GM19452 (cell line): ENCODE measurements around the gene WNT3A.

Experiments used
- ATAC-seq: cut with Tn5 transposase; IDR thresholded peaks from one replicate; pipeline ENCODE4 v1.9.1; 2021; ENCODE audit not compliant: unreplicated experiment

The WNT3A gene

GRCh38 chr1:228097333-228098081 lies 90.7 kb downstream of the WNT3A start:
- no peak for ATAC-seq

DNA sequence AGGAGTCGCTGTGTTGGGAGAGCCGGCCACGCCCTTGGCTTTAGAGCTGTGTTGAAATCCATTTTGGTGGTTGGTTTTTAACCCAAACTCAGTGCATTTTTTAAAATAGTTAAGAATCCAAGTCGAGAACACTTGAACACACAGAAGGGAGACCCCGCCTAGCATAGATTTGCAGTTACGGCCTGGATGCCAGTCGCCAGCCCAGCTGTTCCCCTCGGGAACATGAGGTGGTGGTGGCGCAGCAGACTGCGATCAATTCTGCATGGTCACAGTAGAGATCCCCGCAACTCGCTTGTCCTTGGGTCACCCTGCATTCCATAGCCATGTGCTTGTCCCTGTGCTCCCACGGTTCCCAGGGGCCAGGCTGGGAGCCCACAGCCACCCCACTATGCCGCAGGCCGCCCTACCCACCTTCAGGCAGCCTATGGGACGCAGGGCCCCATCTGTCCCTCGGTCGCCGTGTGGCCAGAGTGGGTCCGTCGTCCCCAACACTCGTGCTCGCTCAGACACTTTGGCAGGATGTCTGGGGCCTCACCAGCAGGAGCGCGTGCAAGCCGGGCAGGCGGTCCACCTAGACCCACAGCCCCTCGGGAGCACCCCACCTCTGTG lies 91.6 kb downstream of the WNT3A start:
- ATAC-seq: no peak

DNA sequence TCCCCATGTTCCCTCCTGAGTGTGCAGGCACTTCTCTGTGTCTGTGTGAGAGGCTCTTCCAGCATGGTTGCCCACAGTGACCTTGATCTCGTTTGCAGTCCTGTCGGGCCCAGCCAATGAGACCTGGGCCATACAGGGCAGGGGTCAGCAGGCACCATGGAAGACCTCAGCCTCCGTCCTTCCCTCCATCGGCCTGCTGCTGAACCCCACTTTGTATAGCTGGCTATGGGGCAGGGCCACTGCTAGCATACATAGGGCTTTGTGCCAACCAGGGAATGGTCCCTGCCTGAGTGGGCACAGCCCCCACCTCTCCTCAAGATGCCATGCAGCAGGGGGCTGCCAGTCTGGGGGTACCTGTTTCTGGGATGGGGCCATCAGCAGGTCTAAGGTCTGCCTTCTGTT lies 92.5 kb downstream of the WNT3A start:
- ATAC-seq: no peak

DNA sequence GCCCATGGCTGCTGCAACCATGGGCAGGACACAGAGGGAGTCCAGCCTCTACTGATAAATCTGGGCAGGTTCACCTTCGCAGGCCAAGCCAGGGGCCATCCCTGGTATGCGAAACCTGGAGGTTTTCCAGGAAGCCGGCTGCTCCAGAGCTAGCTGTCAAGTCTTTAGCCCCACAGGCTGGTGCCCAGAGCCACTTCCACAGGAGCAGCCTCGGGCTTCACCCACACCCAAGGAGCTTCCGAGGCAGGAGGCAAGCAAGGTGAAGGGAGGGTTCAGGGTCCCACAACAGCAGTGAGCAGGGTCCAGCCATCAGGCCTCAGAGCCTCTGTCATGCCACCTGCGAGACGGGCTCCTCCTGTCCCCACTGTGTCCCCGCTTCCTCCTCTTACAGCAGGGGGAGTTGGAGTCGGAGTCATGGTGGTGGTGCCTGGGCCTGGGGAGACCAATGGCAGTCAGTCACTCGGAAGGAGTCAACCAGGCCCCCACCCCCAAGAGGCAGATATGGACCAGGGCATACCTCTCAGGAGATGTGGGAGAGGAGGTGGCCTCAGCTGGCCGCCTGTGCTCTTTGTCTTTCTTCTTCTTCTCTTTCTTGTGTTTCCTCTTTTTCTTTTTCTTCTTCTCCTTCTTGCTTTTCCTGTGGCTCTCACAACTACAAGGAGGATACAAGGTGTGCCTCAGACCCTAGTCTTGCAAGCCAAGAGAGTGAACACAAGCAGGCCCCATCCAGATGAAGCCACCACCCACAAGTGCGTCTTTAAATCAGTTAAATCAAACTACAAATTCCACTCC lies 94.2 kb downstream of the WNT3A start:
- ATAC-seq: no peak

- ATAC-seq: no peak
Observed at GRCh38 chr1:228101614-228101993, 94.8 kb downstream of the WNT3A start.

DNA sequence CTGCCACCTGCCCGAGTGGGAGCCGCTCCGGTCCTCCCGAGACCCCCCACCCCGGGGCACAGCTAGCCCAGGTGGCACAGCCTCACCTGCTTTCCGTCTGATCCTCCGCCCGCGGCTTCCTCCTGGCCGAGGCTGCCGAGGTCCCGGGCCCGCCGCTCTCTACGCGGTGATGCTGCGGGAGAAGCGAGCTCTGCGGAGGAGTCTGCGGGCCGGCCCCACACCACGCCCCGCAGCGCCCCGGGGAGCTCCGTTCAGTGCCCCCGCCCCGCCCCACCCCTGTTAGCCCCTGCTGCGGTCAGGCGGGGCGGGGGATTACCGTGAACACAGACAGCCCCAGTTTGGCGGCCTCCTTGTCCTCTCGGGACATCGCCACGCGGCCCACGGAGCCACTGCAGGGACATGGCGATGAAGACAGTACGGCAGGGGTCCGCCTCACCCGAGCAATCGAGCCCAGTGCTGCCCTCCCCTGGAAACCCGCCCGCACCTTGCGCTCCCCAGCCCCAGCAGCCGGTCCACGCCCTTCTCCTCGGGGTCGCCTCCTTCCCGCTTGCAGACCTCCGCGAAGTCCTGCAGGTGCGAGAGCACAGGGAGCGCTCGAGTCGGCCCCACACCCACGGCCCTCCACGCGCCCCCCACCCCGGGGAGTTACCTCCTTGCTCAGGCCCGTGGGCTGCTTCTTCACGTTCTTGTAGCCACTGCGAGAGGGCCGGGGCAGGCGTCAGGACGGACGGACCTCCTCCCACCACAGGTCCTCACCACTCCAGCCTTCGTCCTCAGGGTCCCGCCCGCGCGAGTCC lies 95.4 kb downstream of the WNT3A start:
- ATAC-seq: peak; percentile 26

DNA sequence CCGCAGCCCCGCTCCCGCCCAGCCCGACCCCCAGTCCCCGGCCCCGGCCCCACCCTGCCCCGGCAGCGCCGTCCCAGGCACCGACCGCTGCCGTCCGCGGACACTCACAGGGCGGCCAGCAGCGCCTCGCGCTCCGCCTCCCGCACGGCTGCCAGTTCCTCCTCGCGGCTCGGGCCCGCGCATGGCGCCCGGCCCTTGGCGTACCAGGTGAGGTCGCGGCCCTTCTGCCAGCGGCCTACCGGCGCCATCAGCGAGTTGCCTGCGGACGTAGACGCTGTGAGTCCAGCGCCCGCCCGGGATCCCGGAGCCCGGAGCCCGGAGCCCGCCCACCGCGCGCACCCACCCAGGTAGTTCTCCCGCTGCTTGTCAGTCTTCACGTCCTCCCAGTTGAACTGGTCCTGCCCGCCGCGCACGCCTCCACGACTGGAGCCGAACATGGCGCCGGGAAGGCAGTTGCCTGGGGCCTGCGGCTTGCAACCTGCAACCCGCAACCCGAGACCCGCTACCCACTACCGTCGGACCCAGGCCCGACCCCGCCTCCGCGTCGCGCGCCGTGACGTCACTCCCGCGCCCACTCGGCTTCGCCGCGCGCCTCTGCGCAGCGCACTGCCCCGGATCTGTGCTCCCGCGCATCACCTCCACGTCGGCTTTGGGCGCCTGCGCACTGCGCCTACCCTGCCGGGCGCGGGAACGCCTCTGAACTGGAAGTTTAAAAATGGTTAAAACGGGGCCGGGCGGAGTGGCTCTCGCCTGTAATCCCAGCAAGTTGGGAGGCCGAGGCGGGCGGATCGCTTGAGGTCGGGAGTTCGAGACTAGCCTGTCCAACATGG lies 96.2 kb downstream of the WNT3A start, which contains the start of gene C1orf35:
Gene C1orf35, minus strand, starts transcription at position 535 of the 830 bp plus-strand sequence. Its CDS starts 98 bp downstream, at position 437.
- peak; percentile 64 for ATAC-seq

DNA sequence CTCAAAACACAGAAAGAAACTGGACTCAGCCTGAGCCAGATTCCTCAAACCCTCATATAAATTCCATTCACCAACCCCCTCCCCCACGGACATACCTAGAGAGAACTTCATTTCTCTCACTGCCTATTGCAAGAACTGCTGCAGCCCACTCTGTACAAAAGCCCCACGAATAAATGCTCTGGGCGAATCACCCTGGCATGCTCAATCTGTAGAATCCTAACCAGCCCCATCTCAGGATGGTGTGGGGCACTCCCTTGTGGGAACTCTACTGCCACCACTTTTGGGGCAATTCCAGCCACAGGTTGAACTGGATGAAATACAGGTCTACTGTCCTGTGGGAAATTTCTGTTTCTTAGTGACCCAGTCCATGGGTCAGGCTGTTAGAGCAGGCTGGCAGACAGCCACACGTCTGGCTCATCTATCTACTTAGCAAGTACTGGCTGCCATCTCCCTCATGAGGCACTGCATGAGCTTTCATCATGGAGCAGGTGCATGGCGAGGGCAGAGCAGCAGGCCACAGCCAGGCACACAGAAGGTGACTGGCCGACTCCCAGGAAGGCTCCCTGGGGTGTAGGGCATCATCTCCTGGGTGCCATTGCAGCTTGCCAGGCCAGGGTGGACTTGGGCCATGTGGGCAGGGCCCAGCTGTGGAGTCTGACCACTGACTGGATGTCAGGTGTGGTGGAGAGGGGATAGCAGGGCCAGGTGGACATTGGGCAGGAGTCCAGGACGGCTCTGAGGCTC lies 97.9 kb downstream of the WNT3A start:
- ATAC-seq: no peak

DNA sequence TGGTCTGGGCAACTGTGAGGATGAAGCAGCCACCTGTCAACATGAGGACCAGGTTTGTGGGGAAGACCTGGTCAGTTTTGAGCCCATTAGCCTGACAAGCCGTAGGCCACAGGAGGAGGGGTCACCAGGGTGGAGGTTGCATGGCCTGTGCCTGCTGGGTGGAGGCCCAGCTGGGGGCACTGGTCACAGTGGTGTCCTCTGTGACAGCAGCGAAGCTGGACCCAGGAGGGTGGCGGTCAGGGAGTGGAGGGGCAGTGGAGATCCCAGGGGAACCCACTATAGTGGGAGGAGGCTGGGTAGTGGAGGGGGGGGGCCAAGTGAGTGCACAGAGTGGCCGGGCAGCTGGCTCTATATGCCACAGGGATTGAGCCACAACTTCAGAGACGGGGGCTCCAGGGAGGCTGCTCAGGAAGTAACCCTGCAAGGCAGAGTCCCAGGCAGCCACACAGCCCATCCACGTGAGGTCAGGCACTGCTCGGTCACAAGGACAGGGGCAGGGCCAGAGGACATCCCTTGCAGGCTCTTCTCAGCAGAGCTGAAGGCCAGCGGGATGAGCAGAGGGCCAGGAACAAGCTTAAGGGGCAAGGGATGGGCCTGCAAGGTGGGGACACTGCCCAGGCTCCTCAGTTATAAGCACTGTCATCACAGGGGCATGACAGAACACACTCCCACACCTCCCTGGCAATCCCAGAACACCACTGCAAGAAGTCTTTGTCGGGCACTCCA lies 98.6 kb downstream of the WNT3A start:
- no peak for ATAC-seq

DNA sequence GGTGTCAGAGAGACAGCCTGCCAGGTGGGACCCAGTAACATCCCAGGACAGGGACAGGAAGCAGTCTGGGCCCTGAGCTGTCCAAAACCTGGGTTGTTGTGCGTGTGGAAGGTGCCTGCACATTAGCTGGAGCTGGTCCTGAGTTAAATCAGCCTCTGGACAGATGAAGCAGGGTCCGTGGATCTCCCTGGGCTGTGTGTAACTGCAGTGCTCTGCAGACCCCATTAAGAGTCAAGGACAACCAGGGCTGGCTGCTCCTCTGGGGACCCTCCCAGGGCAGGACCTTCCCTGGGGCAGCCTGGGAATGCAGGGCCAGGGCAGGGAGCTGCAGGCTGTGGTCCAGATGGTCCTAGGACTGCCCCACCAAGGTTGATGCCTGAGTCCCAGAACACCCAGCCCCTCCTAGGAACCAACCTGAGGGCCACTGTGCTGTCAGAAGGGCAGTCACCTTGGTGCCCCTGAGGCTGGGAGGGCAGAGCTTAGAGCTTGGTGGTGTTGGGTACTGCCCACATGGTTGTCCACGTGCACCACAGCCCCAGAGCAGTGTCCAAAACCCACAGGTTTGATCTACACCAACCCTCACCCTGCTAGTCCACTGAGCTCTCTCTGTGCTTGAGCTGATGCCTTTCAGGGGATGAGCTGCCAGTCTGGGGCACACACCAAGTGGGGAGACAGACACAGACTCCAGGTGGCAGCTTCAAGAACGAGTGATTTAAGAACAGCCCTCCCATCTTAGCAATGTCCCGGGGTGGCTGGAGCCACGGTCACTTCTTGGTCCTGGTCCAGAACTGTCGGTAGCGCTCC lies 99.4 kb downstream of the WNT3A start:
- ATAC-seq: no peak

DNA sequence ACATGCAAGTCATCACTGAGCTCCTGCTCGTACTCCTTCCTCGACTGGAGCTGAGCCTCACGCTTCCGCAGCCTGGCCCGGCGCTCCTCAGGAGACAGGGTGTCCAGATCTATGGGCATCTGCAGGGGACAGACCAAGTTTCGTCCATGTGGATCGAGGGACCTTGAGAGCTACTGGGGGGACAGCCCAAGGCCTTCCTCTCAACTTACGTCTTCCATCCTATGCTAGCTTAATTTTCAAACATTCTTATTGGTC lies 99.9 kb downstream of the WNT3A start:
- ATAC-seq: no peak

DNA sequence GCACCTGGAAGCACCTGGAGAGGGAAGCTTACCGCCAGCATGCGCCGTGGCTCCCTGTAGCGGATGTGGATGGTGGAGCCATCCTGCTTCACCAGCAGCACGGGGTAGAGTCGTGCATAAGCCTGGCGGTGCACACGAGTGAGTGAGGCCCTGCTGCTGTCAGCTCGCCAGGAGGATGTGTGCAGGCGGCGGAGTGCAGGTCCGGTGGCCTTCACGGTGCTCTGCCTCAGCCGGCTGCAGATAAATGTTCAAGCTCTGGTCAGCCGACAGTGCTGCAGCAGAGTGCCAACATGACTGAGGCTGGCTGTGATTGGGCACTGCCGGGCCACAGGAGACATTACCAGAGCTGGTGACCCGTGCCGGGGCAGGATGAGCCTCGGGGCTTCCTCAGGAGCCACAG lies 100.8 kb downstream of the WNT3A start:
- ATAC-seq: no peak

DNA sequence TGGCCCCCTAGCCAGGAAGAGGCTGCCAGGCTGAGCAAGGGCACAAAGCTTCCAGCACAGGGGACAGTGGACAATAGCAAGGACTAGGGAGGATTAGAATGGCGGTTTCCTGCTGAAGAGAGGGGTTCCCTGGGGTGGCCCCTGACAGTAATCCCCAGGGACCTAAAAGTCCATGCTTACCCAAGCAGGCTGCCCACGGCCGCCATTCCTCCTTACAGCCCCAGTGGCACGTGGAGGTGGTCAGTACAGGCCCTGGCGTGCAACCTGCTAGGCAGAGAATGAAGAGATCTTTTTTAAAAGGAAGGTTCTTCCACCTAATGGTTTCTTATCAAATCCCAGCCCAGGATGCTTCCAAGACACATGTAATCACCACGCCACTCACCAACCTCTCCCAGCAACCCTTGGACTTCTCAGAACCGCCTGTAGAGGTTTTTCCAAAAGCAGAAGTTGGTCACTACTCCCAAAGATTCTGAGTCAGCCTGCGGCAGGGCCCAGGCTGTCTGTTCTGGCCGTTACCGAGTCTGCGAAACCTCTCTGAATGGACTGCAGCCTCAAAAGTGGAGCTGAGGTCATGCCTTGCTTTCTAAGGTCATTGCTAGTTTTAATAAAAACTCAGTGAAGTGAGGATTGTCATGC lies 101.4 kb downstream of the WNT3A start:
- no peak for ATAC-seq

GRCh38 chr1:228108742-228109072 lies 101.9 kb downstream of the WNT3A start:
- no peak for ATAC-seq

- ATAC-seq: peak; percentile 91
Observed at GRCh38 chr1:228109073-228109961, 102.5 kb downstream of the WNT3A start, which contains the start of gene MRPL55. Gene MRPL55, minus strand, starts transcription at chr1:228109299. Its CDS starts 1,039 bp downstream, at chr1:228108260.

- ATAC-seq: no peak
Observed at GRCh38 chr1:228109962-228110488, 103.2 kb downstream of the WNT3A start.

DNA sequence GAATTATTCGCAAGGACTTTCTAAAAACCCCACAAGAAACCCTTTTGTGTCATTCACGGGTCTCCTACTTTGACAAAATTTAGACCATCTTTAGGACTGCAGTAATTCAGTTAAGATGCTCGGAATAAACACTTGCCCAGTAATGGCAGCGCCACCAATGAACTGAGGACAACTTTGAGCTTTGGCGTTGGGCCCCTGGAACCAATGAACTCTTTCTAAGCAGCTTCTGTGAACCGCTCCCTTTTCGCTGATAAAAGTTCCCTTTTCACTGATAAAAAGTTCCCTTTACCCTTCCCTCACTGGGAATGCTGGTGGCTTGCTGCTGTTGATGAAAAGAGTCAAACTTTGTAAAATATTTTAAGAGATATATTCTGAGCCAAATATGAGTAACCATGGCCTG lies 103.8 kb downstream of the WNT3A start:
- no peak for ATAC-seq
